Activated CD8-positive, alpha-beta memory T cell treated with anti-CD3 and anti-CD28 coated beads, Interleukin-2, amount 50 U/mL, for 48 hours (primary cell): ENCODE results near the gene CD96.

ENCODE experiments used
- DNase-seq: peaks from one replicate; pipeline ENCODE4 v3.0.0-alpha.2; 2020

Gene CD96

GRCh38 chr3:111681661-111682426, 139.8 kb downstream of the CD96 start:
- DNase-seq, result no peak

DNA sequence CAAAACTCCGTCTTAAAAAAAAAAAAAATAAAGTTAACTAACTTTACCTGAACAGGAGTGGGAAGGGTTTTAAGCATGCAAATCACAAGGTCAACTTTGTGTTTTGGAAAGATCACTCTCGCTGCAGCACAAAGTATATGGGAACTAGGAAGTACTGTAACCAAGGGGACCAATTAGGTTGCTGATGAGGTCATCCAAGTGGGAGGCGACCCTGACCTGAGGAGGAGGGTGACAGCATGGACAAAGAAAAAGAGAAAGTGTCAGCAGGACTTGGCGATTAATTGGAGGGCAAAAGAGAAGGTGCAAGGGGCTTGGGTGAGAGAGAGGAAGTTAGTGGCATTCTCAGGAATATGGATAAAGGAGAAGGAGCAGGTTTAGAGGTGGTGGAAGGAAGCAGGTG, 142.6 kb downstream of the CD96 start:
- no peak for DNase-seq

DNA sequence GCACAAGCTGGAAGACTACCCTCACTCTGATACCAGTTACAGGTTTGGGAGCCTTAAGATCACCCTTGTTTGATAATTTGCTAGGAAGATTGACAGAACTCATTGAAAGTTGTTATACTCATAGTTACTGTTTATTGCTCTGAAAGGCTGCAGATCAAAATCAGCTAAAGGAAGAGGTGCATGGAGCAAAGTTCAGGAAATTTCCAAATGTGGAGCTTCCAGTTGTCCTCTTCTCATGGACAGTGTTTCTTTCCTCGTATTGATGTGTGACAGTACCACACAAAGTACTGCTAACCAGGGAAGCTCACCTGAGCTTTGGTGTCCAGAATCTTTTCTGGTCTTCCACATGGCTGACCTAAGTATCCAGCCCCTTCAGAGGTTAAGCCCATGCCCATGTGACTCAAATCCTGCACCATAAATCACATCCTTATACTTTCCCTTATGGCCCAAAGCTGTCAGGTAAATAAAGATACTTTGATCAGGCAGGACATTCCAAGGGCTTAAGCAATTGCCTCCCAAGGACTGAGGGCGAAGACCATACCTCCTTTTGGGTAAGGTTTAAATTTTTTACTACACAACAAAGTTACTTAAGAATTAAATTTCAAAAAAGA, 146.3 kb downstream of the CD96 start:
- no peak for DNase-seq

DNA sequence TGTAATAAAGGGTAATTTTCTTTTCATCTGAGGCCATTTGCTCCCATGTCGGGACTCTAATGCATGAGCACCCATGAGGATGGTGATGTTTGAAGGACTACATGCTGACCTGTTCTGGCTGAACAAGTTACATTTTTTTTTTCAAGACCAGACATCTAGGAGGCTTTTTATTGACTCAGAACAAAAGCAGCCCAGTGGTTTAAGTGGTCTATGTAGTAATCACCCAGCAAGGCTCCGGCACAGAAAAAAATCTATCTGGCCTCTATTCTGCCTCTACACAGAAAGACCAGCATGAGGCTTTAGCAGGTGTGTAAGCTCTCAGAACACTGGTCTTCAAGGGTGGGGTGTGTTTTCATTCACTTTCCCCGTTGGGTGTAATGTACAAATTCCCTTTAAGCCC, 148.2 kb downstream of the CD96 start:
- no peak for DNase-seq

DNA sequence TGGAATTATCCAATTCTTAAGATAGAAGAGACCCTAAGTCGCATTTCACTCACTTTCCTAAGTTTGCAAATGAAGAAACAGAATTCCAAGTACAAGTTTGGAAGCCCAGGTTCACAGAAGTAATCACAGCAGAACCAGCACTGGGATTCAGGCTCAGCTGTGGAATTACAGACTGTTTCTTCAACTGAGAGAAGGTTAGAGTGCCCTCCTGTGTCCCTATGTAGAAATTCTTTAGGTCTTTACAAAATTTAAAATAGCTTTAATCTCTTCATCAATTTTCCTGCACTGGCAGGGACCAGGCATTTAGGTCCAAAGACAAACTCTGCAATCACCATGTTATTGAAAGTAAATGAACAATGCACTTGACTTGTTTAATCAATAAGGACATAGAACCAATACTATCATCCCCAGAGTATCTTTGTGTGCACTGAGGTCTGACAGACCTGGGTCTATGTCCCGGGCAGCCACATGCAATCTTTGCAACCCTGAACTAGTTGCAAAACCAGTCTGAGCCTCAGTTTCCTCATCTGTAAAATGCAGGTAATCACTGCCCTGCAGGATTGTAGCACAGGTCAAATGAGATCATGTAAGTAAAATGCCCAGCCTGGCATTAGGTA, 149.4 kb downstream of the CD96 start:
- no peak for DNase-seq

DNA sequence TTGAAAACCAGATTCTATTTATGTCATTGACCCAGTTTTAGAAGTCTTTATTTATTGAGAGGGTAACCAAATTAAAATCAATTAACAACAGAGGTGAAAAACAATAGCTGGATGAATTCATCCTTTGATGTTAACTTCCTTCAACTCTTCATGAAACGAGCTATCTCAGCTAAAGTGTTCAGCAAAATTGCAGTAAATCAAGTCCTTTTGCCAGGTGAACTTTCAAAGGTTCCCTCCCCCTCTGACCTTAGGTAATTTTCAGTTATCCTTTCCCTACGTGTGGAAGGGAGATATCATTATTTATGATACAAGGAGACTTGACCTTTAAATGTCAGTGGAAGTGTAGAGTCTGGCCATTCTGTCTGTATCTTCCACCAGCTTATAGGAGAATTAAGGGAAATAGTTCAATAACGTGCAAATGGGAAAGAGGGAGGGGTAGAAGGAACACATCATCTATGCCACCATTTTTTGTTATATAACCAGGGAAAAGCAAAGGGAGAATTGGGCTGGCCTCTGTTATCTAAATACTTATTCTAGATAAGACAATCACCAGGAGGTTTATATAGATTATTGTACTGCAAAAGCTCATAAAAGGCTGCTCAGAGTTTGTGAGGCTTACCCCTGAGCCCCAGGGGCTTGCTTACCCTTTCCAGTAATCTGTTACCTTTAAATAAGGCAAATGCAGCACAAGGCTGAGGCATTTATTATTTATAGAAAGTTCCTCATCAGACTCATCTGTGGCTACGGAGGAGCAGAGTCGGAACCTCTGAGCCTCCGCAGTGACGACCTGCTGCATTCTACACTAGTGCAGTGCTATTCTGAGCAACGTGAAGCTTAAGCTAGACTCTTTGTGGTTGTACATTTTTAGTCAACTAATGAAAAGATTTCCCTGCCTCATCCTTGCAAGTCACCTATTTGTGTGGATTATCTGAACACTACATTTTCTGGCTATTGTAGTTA, 150.9 kb downstream of the CD96 start:
- DNase-seq, result no peak

DNA sequence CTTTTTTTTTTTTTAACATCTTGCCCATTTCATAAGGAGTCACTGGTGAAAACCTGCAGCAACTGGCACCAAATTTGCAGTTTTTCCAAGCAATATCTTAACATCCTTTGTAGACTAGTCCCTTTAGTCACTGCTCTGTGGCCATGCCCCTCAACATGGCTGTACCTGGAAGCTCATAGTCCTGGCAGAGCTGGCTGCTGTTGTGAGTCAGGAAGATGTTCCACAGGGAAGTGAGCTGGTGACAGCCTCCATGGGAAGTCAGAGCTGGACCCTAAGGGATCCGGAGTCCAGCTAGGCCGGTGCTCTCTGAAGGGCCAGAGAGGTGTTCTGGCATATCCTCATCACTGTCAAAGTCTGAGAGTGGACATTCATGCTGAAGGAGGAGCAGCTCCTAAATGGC, 152.5 kb downstream of the CD96 start:
- no peak for DNase-seq

DNA sequence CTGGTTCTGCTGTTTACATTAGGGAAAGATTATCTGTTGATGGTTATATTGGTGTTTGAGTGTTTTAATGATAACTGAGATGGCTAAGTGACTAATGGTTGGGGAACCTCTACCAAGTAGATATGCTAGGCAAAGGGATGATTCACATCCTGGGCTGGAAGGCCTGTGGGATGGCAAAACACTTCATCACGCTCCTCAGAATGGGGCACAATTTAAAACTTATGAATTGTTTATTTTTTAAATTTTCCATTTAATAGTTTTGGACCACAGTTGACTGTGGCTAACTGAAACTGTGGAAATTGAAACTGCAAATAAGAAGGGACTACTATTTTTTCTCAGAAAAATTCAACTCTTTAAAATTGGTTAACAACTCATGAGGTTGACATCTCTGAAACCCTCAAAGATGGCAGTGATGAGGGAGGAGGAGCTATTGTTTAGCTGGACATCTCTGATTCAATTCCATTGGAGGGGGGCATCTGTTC, 153.7 kb downstream of the CD96 start:
- DNase-seq, result no peak

GRCh38 chr3:111700054-111700453, 158.1 kb downstream of the CD96 start:
- DNase-seq, result no peak

- DNase-seq, result no peak
Measured at GRCh38 chr3:111701292-111701906, 159.4 kb downstream of the CD96 start.
